CD14-positive monocyte (primary cell): ENCODE measurements around the gene PLXNA1. TPM values are rescaled to one million over a fixed set of nuclear protein-coding genes. Genes with fewer than 3 reads are reported as not detected.

Source experiments
- DNase-seq, 3 donors: peaks; one replicate each; pipeline ENCODE4 v3.0.0-alpha.2; 2011 to 2022
- H2AFZ ChIP-seq: 2 replicates; pipeline ENCODE4 v1.6.0; 2012; ENCODE audit warnings: mild to moderate bottlenecking, low read depth, low read length, inconsistent platforms; ENCODE audit not compliant: insufficient read depth, poor library complexity, severe bottlenecking
- H3K27ac ChIP-seq, 2 donors: 1 replicate in 1 of 2; 2 replicates in 1 of 2; pipeline ENCODE4 v1.5.1; 2012 to 2013; ENCODE audit warnings: low read length in 2 of 2, control low read depth in 1 of 2, inconsistent platforms in 1 of 2, low read depth in 1 of 2, mild to moderate bottlenecking in 1 of 2
- H3K27me3 ChIP-seq, 2 donors: one replicate each; pipeline versions ENCODE4 v1.6.0 to v1.6.1; 2011 to 2013; ENCODE audit warnings: low read length in 2 of 2; ENCODE audit not compliant: control insufficient read depth in 2 of 2, insufficient read depth in 2 of 2
- H3K36me3 ChIP-seq, 2 donors: replicated peaks in 1 of 2; 1 replicate in 1 of 2; 2 replicates in 1 of 2; pipeline versions ENCODE4 v1.5.1 to v1.6.1; 2012 to 2013; ENCODE audit warnings: low read length in 2 of 2, control low read depth in 1 of 2, inconsistent platforms in 1 of 2, mild to moderate bottlenecking in 1 of 2; ENCODE audit not compliant: insufficient read depth in 2 of 2, control insufficient read depth in 1 of 2
- H3K4me1 ChIP-seq, 2 donors: 1 replicate in 1 of 2; 2 replicates in 1 of 2; pipeline versions ENCODE4 v1.5.1 to v1.6.1; 2012 to 2013; ENCODE audit warnings: low read length in 2 of 2, control low read depth in 1 of 2, inconsistent platforms in 1 of 2, mild to moderate bottlenecking in 1 of 2, moderate library complexity in 1 of 2; ENCODE audit not compliant: insufficient read depth in 2 of 2, control insufficient read depth in 1 of 2
- H3K4me2 ChIP-seq: replicated peaks from 2 replicates; pipeline ENCODE3; 2012; ENCODE audit warnings: low read length, moderate library complexity, mild to moderate bottlenecking; ENCODE audit not compliant: poor library complexity, severe bottlenecking; ENCODE audit errors: extremely low read depth
- H3K4me3 ChIP-seq, 3 experiments: fragments of 200-600 bp in 1 of 3; sonication (generic) in 1 of 3; replicated peaks in 1 of 3; 1 replicate in 2 of 3; 2 replicates in 1 of 3; pipeline ENCODE4 v1.5.1; 2011 to 2013; ENCODE audit warnings: low read length in 3 of 3, mild to moderate bottlenecking in 3 of 3, control low read depth in 2 of 3, low read depth in 2 of 3, inconsistent platforms in 1 of 3, moderate library complexity in 1 of 3
- H3K79me2 ChIP-seq: 2 replicates; pipeline ENCODE4 v1.6.0; 2012; ENCODE audit warnings: mild to moderate bottlenecking, control low read depth, inconsistent platforms, low read length, moderate library complexity; ENCODE audit not compliant: insufficient read depth
- H3K9ac ChIP-seq: 2 replicates; pipeline ENCODE4 v1.6.0; 2017; ENCODE audit warnings: low read length, mild to moderate bottlenecking; ENCODE audit not compliant: insufficient read depth, poor library complexity, severe bottlenecking
- H3K9me3 ChIP-seq, 2 donors: replicated peaks in 1 of 2; 1 replicate in 1 of 2; 2 replicates in 1 of 2; pipeline versions ENCODE4 v1.5.1 to v1.6.1; 2012 to 2013; ENCODE audit warnings: low read length in 2 of 2, control low read depth in 1 of 2; ENCODE audit not compliant: control insufficient read depth in 1 of 2, insufficient read depth in 1 of 2
- H4K20me1 ChIP-seq: 2 replicates; pipeline ENCODE4 v1.6.0; 2012; ENCODE audit warnings: mild to moderate bottlenecking, low read length, control low read depth, moderate library complexity; ENCODE audit not compliant: insufficient read depth
- H3K27ac Mint-ChIP-seq, 7 donors: one replicate each; pipeline ENCODE4 v1.8.0; 2020; ENCODE audit warnings: mild to moderate bottlenecking in 7 of 7, mixed read lengths in 7 of 7, moderate library complexity in 6 of 7, inconsistent platforms in 2 of 7
- H3K27me3 Mint-ChIP-seq, 3 donors: one replicate each; pipeline ENCODE4 v1.8.0; 2021 to 2022; ENCODE audit warnings: low read depth in 3 of 3, mild to moderate bottlenecking in 3 of 3, mixed read lengths in 3 of 3, moderate library complexity in 3 of 3, inconsistent platforms in 1 of 3
- H3K36me3 Mint-ChIP-seq, 2 donors: one replicate each; pipeline ENCODE4 v1.8.0; 2020; ENCODE audit warnings: mixed read lengths in 2 of 2, inconsistent platforms in 1 of 2, mild to moderate bottlenecking in 1 of 2
- H3K4me1 Mint-ChIP-seq: one replicate; pipeline ENCODE4 v1.8.0; 2020; ENCODE audit warnings: mild to moderate bottlenecking, mixed read lengths
- H3K4me3 Mint-ChIP-seq, 2 donors: one replicate each; pipeline ENCODE4 v1.8.0; 2020; ENCODE audit warnings: mild to moderate bottlenecking in 2 of 2, mixed read lengths in 2 of 2, moderate library complexity in 1 of 2
- H3K9me3 Mint-ChIP-seq, 7 donors: one replicate each; pipeline ENCODE4 v1.8.0; 2020 to 2022; ENCODE audit warnings: mixed read lengths in 7 of 7, mild to moderate bottlenecking in 6 of 7, moderate library complexity in 6 of 7, inconsistent platforms in 2 of 7
- CTCF ChIP-seq: fragments of 200-600 bp; IDR thresholded peaks from one replicate; pipeline ENCODE4 v1.8.0; 2022; ENCODE audit warnings: antibody characterized with exemption, mild to moderate bottlenecking
- WGBS: methylation state at CpG from one replicate; pipeline ENCODE4 v1.1.5; 2013; ENCODE audit warnings: missing lambda C conversion rate; ENCODE audit not compliant: insufficient coverage; 5-methylcytosine and 5-hydroxymethylcytosine counted together
- intact Hi-C, 2 donors: fragments of 100-400 bp; cut with micrococcal nuclease; formaldehyde crosslinking; loops; one replicate each; pipeline versions ENCODE4 v1.15.0 to v1.15.1; 2023
- polyA plus RNA-seq, 3 donors: library from polyadenylated mRNA; depleted of rRNA in 1 of 3; unstranded in 2 of 3; stranded (reverse) in 1 of 3; fragments of 300-500 nt in 2 of 3; fragments of >200 nt in 1 of 3; fragmentation: Illumina TruSeq in 2 of 3; gene quantifications; 1 replicate in 2 of 3; 2 replicates in 1 of 3; pipeline ENCODE4 v1.2.3, GENCODE V29; 2012 to 2021

The PLXNA1 gene
- polyA plus RNA-seq, 3 donors, result 2.7 TPM; not detected in 2

- no peak overlapping the region for H3K4me3 ChIP-seq
- H3K4me2 ChIP-seq, result no peak overlapping the region
- 96% methylated on average over 15 of the region's 16 CpGs for WGBS
- H3K4me1 ChIP-seq, result no peaks in the 10 kb centered on the region
- H3K9me3 Mint-ChIP-seq, result no peaks in the 10 kb centered on the region
- no peaks in the 10 kb centered on the region for H3K79me2 ChIP-seq
- H3K4me3 Mint-ChIP-seq, result no peak overlapping the region
- no peak overlapping the region for H3K27ac ChIP-seq
- H3K9ac ChIP-seq, result no peak overlapping the region
- no peaks in the 10 kb centered on the region for H3K4me1 Mint-ChIP-seq
- H2AFZ ChIP-seq, result no peak overlapping the region
- DNase-seq, result no peak
- peak overlapping the region in 1 of 7 donors; percentile 53 for H3K27ac Mint-ChIP-seq
- TF ChIP-seq CTCF, result no peak
- H3K36me3 ChIP-seq, result no peaks in the 10 kb centered on the region
- intact Hi-C loops, result no loop called here
- H3K27me3 ChIP-seq, result no peaks in the 10 kb centered on the region
- H3K36me3 Mint-ChIP-seq, result no peaks in the 10 kb centered on the region
- H4K20me1 ChIP-seq, result no peaks in the 10 kb centered on the region
- no peaks in the 10 kb centered on the region for H3K9me3 ChIP-seq
- peaks cover 0 to 1% (median 1%) of the 10 kb centered on the region in 3 donors for H3K27me3 Mint-ChIP-seq
Observed at GRCh38 chr3:127017229-127017628, 34.3 kb downstream of the PLXNA1 start.

- H3K79me2 ChIP-seq, result no peaks in the 10 kb centered on the region
- H3K9me3 ChIP-seq, result no peaks in the 10 kb centered on the region
- no peaks in the 10 kb centered on the region for H3K27me3 ChIP-seq
- WGBS, result 95% methylated on average over 16 of the region's 17 CpGs
- no peak for DNase-seq
- no peaks in the 10 kb centered on the region for H3K4me1 ChIP-seq
- no peak overlapping the region for H2AFZ ChIP-seq
- no peaks in the 10 kb centered on the region for H3K9me3 Mint-ChIP-seq
- no peak overlapping the region for H3K4me3 Mint-ChIP-seq
- peak overlapping the region in 1 of 7 donors; percentile 53 for H3K27ac Mint-ChIP-seq
- no peaks in the 10 kb centered on the region for H4K20me1 ChIP-seq
- H3K27me3 Mint-ChIP-seq, result peaks cover 0 to 1% (median 1%) of the 10 kb centered on the region in 3 donors
- H3K4me2 ChIP-seq, result no peak overlapping the region
- no peaks in the 10 kb centered on the region for H3K4me1 Mint-ChIP-seq
- H3K36me3 Mint-ChIP-seq, result no peaks in the 10 kb centered on the region
- H3K36me3 ChIP-seq, result no peaks in the 10 kb centered on the region
- intact Hi-C loops, result no loop called here
- H3K4me3 ChIP-seq, result no peak overlapping the region
- H3K9ac ChIP-seq, result no peak overlapping the region
- no peak for TF ChIP-seq CTCF
- H3K27ac ChIP-seq, result no peak overlapping the region
Observed at GRCh38 chr3:127017781-127018180, 34.9 kb downstream of the PLXNA1 start.
